OCI-LY3 (cell line): ENCODE data around the gene TRABD2B.

ENCODE experiments used
- H2AFZ ChIP-seq: fragments of 200-600, 300-600 bp; shearing (Covaris generic); 2 replicates; pipeline ENCODE4 v1.6.0; 2014; ENCODE audit warnings: antibody characterized with exemption, low read depth, low read length
- H3K27ac ChIP-seq: fragments of 200-600, 300-600 bp; sonication (generic); 2 replicates; pipeline ENCODE4 v1.5.1; 2014; ENCODE audit warnings: mild to moderate bottlenecking, low read length, moderate library complexity, mixed read lengths
- H3K27me3 ChIP-seq: fragments of 200-600, 300-600 bp; sonication (generic); 2 replicates; pipeline ENCODE4 v1.6.1; 2014; ENCODE audit warnings: low read depth, low read length, mixed read lengths
- H3K36me3 ChIP-seq: fragments of 200-600, 300-600 bp; sonication (generic); replicated peaks from 2 replicates; pipeline ENCODE3; 2014; ENCODE audit warnings: low read depth, low read length, mixed read lengths
- H3K4me1 ChIP-seq: fragments of 300-600, 200-600 bp; sonication (generic); 2 replicates; pipeline ENCODE4 v1.6.1; 2014; ENCODE audit warnings: low read length, mixed read lengths
- H3K4me2 ChIP-seq: fragments of 200-600, 300-600 bp; sonication (generic); 2 replicates; pipeline ENCODE4 v1.6.1; 2014; ENCODE audit warnings: low read length, mixed read lengths
- H3K4me3 ChIP-seq: fragments of 300-600, 200-600 bp; sonication (generic); 2 replicates; pipeline ENCODE4 v1.5.1; 2014; ENCODE audit warnings: antibody characterized with exemption, mild to moderate bottlenecking, low read length, moderate library complexity
- H3K79me2 ChIP-seq: fragments of 300-600, 200-600 bp; shearing (Covaris generic); 2 replicates; pipeline ENCODE4 v1.6.1; 2014; ENCODE audit warnings: mild to moderate bottlenecking, low read length, mixed read lengths
- H3K9ac ChIP-seq: fragments of 300-600, 200-600 bp; shearing (Covaris generic); 2 replicates; pipeline ENCODE4 v1.6.0; 2014; ENCODE audit warnings: mild to moderate bottlenecking, low read length, moderate library complexity
- H3K9me3 ChIP-seq: fragments of 200-600, 300-600 bp; shearing (Covaris generic); 2 replicates; pipeline ENCODE4 v1.6.1; 2014; ENCODE audit warnings: low read length, mixed read lengths; ENCODE audit not compliant: insufficient read depth
- H4K20me1 ChIP-seq: fragments of 200-600, 300-600 bp; sonication (generic); 2 replicates; pipeline ENCODE4 v1.6.1; 2016; ENCODE audit warnings: low read length, mixed read lengths; ENCODE audit not compliant: insufficient read depth
- EZH2phosphoT487 ChIP-seq: fragments of 200-600 bp; shearing (Covaris generic); IDR thresholded peaks from 2 replicates; pipeline ENCODE4 v1.6.1; 2018; ENCODE audit warnings: antibody characterized with exemption, mixed run types, low read depth
- TF ChIP-seq, protein P1 (sequence below): fragments of 200-600, 300-600 bp; sonication (generic); IDR thresholded peaks from 2 replicates; pipeline ENCODE4 v1.5.1; 2014; ENCODE audit warnings: antibody characterized with exemption, low read length, low read depth

TRABD2B gene

DNA sequence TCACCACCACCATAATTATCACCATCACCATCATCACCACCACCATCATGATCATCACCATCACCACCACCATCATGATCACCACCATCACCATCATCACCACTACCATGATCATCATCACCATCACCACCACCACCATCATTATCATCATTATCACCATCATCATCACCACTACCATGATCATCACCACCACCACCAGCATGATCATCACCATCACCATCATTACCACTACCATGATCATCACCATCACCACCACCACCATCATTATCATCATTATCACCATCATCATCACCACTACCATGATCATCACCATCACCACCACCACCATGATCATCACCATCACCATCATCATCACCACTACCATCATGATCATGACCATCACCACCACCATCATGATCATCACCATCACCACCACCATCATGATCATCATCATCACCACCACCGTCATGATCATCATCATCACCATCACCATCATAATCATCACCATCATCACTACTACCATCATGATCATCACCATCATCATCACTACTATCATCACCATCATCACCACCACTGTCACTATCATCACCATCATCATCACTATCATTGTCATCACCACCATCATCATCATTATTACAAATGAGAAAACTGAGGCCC is 60.2 kb downstream of the TRABD2B start:
- H2AFZ ChIP-seq = no peak overlapping the region
- no peaks in the 10 kb centered on the region for H3K36me3 ChIP-seq
- H3K79me2 ChIP-seq = no peaks in the 10 kb centered on the region
- no peaks in the 10 kb centered on the region for H3K4me1 ChIP-seq
- no peak overlapping the region for H3K27ac ChIP-seq
- H3K9ac ChIP-seq = no peak overlapping the region
- no peak for TF ChIP-seq EZH2phosphoT487
- TF ChIP-seq, protein P1, sequence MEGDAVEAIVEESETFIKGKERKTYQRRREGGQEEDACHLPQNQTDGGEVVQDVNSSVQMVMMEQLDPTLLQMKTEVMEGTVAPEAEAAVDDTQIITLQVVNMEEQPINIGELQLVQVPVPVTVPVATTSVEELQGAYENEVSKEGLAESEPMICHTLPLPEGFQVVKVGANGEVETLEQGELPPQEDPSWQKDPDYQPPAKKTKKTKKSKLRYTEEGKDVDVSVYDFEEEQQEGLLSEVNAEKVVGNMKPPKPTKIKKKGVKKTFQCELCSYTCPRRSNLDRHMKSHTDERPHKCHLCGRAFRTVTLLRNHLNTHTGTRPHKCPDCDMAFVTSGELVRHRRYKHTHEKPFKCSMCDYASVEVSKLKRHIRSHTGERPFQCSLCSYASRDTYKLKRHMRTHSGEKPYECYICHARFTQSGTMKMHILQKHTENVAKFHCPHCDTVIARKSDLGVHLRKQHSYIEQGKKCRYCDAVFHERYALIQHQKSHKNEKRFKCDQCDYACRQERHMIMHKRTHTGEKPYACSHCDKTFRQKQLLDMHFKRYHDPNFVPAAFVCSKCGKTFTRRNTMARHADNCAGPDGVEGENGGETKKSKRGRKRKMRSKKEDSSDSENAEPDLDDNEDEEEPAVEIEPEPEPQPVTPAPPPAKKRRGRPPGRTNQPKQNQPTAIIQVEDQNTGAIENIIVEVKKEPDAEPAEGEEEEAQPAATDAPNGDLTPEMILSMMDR = no peak
- H3K27me3 ChIP-seq = peaks cover 5% of the 10 kb centered on the region; the same call in 1 of the 2 replicates
- H4K20me1 ChIP-seq = no peaks in the 10 kb centered on the region
- H3K4me3 ChIP-seq = no peak overlapping the region
- no peaks in the 10 kb centered on the region for H3K9me3 ChIP-seq
- H3K4me2 ChIP-seq = no peak overlapping the region

DNA sequence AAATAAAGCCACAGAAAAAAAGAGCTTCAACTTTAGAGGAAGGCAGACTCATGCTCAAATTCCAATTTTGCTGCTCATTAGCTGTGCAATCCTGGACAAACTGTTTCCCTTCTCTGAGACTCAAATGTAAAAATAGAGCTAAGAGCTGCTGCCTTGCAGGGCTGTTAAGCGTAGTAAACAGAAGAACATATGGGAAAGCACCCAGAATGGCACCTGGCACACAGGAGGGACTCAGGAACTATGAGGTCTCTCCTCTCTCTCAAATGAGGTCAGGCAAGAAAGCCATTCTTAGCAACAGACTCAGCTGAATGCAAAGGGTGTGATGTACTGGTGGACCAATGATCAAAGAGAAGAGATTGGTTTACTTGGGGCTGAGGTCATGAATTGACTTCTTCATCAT is 61.3 kb downstream of the TRABD2B start:
- Histone ChIP-seq H3K79me2 (no peaks in the 10 kb centered on the region), H3K4me1 (no peaks in the 10 kb centered on the region), H3K4me2 (no peak overlapping the region), H3K27ac (no peak overlapping the region), H3K27me3 (peaks cover 5% of the 10 kb centered on the region; the same call in 1 of the 2 replicates), H3K36me3 (no peaks in the 10 kb centered on the region), H4K20me1 (no peaks in the 10 kb centered on the region), H3K9ac (no peak overlapping the region), H2AFZ (no peak overlapping the region), H3K4me3 (no peak overlapping the region), H3K9me3 (no peaks in the 10 kb centered on the region)
- no peak for TF ChIP-seq EZH2phosphoT487
- TF ChIP-seq, protein P1 = no peak

DNA sequence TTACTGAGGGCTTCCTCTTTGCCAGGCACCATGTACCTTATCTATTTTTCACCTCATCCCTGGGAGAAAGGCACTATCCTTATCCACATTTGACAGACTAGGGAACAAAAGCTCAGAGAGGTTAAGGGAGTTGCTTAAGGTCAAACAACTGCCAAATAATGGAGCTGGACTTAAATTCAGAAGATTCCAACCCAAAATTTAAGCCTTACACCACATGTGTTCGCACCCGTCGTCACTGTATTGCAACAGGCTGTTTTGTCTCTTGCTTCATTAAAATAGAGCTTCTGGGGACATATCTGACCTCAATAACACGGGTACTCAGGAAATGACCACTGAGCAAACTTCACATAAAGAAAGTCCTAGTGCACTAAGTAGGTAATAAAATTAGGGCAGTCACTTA is 62.0 kb downstream of the TRABD2B start:
- Histone ChIP-seq H3K9ac (no peak overlapping the region), H3K36me3 (no peaks in the 10 kb centered on the region), H3K4me1 (no peaks in the 10 kb centered on the region), H3K27ac (no peak overlapping the region), H3K79me2 (no peaks in the 10 kb centered on the region), H4K20me1 (no peaks in the 10 kb centered on the region), H3K27me3 (peaks cover 5% of the 10 kb centered on the region; the same call in 1 of the 2 replicates), H3K9me3 (no peaks in the 10 kb centered on the region), H3K4me2 (no peak overlapping the region), H2AFZ (no peak overlapping the region), H3K4me3 (no peak overlapping the region)
- TF ChIP-seq, protein P1 = no peak

DNA sequence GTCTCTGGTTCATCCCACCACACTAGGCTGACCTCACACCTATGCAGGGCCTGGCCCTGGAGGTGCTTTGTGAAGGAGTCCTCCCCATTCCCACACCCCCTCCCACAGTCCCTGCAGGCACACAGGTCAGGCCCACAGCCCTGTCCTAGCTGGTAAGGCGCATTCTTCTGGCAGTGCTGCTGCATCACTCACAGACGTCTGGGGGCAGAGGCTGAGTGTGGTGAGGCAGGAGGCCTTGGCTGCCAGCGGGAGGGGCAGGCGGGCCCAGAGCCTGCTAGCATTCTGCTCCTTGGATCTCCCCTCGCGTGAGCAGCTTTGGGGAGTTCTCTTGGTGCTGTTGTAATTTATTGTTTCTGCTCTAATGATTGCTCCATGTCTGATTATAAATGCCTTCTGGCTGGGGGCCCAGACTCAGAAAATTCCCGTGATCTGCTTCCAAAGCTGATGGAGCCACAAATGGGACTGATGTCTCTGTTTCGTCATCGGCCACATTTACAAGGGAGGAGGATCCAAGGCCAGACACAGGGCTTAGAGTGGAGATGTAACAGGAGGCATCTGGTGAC is 62.9 kb downstream of the TRABD2B start:
- Histone ChIP-seq H3K27ac (no peak overlapping the region), H4K20me1 (no peaks in the 10 kb centered on the region), H3K79me2 (no peaks in the 10 kb centered on the region), H3K4me1 (no peaks in the 10 kb centered on the region), H3K4me3 (no peak overlapping the region), H3K4me2 (no peak overlapping the region), H3K9ac (no peak overlapping the region), H3K27me3 (peaks cover 5% of the 10 kb centered on the region; the same call in 1 of the 2 replicates), H3K9me3 (no peaks in the 10 kb centered on the region), H2AFZ (no peak overlapping the region), H3K36me3 (no peaks in the 10 kb centered on the region)
- TF ChIP-seq, protein P1 = no peak
- TF ChIP-seq EZH2phosphoT487 = no peak
